ENCODE results near the gene P2RX2. TPM values are rescaled to one million over a fixed set of nuclear protein-coding genes. Genes with fewer than 3 reads are reported as not detected.

The P2RX2 gene
- total RNA-seq, 4 donors from 2014 or later, result not detected

DNA sequence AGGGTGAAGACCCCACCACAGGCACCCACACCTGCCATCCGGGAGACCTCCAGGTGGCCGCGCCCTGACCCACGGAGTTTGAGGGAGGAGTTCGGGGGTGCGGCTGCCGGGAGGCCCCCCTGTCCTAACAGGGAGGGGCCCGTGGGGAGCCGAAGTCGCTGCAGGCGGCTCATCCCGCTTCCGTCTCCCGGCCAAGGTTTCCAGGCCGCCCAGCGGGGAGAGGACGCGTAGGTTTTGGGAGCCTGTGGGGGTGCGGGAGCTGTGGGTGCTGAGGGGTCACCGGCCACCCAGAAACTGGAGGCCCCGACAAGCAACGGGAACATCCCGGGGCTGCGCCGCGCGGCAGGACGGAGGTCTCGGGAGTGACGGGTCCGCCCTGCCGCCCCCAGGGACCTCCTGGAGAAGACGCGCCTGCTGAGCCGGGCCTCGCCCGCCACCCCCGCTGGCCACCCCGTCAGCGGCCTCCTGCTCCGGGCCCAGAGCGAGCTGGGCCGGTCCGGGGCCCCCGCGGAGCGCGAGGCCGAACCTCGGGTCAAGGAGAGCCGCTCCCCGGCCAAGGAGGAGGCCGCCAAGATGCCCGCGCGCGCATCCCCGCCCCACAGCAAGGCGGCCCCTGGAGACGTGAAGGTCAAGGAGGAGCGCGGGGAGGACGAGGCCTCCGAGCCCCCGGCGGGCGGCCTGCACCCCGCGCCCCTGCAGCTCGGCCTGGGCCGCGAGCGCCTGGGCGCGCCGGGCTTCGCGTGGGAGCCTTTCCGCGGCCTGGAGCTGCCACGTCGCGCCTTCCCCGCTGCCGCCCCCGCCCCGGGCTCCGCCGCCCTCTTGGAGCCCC is 35.8 kb upstream of the P2RX2 start:
- WGBS, 2 donors, result 32 to 60% methylated on average over 21 to 82 of the region's 89 CpGs
- H3K27ac ChIP-seq, result peak overlapping the region in 3 of 4 donors; percentile 36 to 74 (median 37)

DNA sequence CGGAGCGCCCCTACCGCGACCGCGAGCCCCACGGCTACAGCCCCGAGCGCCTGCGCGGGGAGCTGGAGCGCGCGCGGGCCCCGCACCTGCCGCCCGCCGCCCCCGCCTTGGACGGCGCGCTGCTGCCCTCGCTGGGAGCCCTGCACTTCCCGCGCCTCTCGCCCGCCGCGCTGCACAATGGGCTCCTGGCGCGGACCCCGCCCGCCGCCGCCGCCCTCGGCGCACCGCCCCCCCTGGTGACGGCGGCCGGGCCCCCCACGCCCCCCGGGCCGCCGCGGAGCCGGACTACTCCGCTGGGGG is 35.2 kb upstream of the P2RX2 start:
- no peaks in the 10 kb centered on the region for H3K27me3 ChIP-seq
- H3K27ac ChIP-seq, result no peak overlapping the region
- no peaks in the 10 kb centered on the region for H3K9me3 ChIP-seq
- H3K36me3 ChIP-seq, result peaks cover 0 to 43% (median 0%) of the 10 kb centered on the region in 3 donors
- TF ChIP-seq, protein P1, sequence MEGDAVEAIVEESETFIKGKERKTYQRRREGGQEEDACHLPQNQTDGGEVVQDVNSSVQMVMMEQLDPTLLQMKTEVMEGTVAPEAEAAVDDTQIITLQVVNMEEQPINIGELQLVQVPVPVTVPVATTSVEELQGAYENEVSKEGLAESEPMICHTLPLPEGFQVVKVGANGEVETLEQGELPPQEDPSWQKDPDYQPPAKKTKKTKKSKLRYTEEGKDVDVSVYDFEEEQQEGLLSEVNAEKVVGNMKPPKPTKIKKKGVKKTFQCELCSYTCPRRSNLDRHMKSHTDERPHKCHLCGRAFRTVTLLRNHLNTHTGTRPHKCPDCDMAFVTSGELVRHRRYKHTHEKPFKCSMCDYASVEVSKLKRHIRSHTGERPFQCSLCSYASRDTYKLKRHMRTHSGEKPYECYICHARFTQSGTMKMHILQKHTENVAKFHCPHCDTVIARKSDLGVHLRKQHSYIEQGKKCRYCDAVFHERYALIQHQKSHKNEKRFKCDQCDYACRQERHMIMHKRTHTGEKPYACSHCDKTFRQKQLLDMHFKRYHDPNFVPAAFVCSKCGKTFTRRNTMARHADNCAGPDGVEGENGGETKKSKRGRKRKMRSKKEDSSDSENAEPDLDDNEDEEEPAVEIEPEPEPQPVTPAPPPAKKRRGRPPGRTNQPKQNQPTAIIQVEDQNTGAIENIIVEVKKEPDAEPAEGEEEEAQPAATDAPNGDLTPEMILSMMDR (IDR thresholded peaks at IDR 0.05), result no peak
- no peak for TF ChIP-seq EP300 (IDR thresholded peaks at IDR 0.05)
- TF ChIP-seq POLR2A (IDR thresholded peaks at IDR 0.05), result no peak
- H3K4me3 ChIP-seq, result peak overlapping the region in 1 of 4 donors; percentile 42
- WGBS, 2 donors, result 56 to 57% methylated on average over 5 to 48 of the region's 50 CpGs
- no peak for DNase-seq (ENCODE audit: low spot score in 2 of 2)
- peaks cover 0 to 32% (median 0%) of the 10 kb centered on the region in 4 donors for H3K4me1 ChIP-seq

More for the DNA sequence above, 35.8 kb upstream of the P2RX2 start:
- Histone ChIP-seq H3K36me3 (peaks cover 0 to 49% (median 0%) of the 10 kb centered on the region in 3 donors), H3K4me1 (peaks cover 0 to 32% (median 0%) of the 10 kb centered on the region in 4 donors), H3K4me3 (peak overlapping the region in 3 of 4 donors; percentile 10 to 42 (median 18)), H3K9me3 (no peaks in the 10 kb centered on the region), H3K27me3 (no peaks in the 10 kb centered on the region)
- DNase-seq (ENCODE audit: low spot score in 2 of 2), result no peak
- TF ChIP-seq POLR2A (IDR thresholded peaks at IDR 0.05) (no peak), EP300 (IDR thresholded peaks at IDR 0.05) (no peak)
- TF ChIP-seq, protein P1 (IDR thresholded peaks at IDR 0.05), result no peak

DNA sequence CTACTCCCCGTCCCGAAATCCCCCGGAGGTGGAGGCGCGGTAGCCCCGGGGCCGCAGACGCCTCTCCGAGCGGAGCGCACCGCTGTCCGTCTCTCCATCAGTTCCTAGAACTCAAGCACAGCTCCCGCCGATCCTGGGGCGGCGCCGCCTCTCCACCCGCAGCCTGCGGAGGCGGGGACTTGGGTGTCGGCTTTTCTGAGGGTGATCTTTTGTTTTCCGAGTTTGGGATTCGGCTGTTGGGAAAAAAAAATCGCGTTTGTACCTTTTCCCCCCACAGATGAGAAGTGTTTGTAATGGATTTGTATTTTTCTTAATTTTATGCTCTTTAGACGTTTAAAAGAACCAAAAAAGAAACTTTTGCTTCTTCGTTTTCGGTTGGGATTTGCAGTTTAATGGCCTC is 34.8 kb upstream of the P2RX2 start:
- Histone ChIP-seq H3K4me3 (no peak overlapping the region), H3K27me3 (peaks cover 0 to 2% of the 10 kb centered on the region in 2 donors), H3K9me3 (peaks cover 0 to under 1% (median 0%) of the 10 kb centered on the region in 4 donors), H3K27ac (no peak overlapping the region), H3K36me3 (peaks cover 0 to 39% (median 0%) of the 10 kb centered on the region in 3 donors), H3K4me1 (peaks cover 0 to 29% (median 0%) of the 10 kb centered on the region in 4 donors)
- TF ChIP-seq EP300 (IDR thresholded peaks at IDR 0.05) (no peak), POLR2A (IDR thresholded peaks at IDR 0.05) (no peak)
- TF ChIP-seq, protein P1 (IDR thresholded peaks at IDR 0.05), result no peak
- WGBS, 2 donors, result 62 to 63% methylated on average over 22 to 24 of the region's 29 CpGs
- no peak for DNase-seq (ENCODE audit: low spot score in 2 of 2)

DNA sequence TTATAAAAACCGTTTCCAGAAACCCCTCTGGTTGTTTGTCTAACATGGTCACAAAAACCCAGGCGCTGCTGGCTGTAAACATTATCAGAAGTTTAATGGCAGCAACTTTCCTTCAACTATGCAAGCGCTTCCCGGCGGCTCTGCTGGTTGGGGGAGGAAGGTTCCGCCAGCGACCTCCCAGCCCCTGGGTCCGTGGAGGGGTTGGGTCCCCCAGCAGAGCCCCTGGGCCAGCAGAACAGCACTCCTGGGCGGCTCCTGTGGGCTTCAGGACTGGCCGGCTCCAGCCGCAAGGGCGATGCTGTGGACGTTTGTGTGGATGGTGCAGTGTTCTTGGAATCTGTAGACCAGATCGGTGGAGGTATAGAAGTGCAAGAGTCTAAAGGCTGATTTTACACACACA is 34.1 kb upstream of the P2RX2 start:
- Histone ChIP-seq H3K4me3 (no peak overlapping the region), H3K4me1 (peaks cover 0 to 22% (median 0%) of the 10 kb centered on the region in 4 donors), H3K9me3 (peaks cover 0 to 4% (median 0%) of the 10 kb centered on the region in 4 donors), H3K36me3 (peaks cover 0 to 32% (median 0%) of the 10 kb centered on the region in 3 donors), H3K27ac (no peak overlapping the region), H3K27me3 (peaks cover 0 to 4% of the 10 kb centered on the region in 2 donors)
- 85 to 86% methylated on average over 14 of the region's 14 CpGs for WGBS, 2 donors
- TF ChIP-seq, protein P1 (IDR thresholded peaks at IDR 0.05), result no peak
- no peak for TF ChIP-seq POLR2A (IDR thresholded peaks at IDR 0.05)
- no peak for DNase-seq (ENCODE audit: low spot score in 2 of 2)

DNA sequence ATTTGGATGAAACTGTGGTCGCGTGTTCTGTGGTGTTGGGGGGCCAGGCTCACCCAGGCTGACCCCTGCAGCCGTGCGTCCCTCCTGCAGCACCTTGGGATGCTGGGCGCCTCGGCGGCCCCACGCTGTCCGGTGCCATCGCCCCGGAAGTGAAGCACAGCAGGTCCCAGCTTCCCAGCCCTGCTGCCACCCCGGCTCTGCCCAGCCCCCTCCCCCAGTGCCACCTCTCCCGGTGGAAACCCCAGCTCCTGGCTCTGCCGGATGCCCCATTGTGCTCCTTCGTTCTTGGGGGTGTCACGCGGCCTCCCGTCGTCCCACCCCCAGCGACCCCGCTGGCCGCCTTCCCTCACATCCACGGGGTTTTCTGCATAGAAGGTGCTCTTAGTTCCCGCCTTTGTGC is 33.4 kb upstream of the P2RX2 start:
- no peak for TF ChIP-seq POLR2A (IDR thresholded peaks at IDR 0.05)
- TF ChIP-seq, protein P1 (IDR thresholded peaks at IDR 0.05), result no peak
- no peak for TF ChIP-seq EP300 (IDR thresholded peaks at IDR 0.05)
- Histone ChIP-seq H3K9me3 (peaks cover 0 to 4% (median 0%) of the 10 kb centered on the region in 4 donors), H3K27me3 (peaks cover 0 to 4% of the 10 kb centered on the region in 2 donors), H3K27ac (no peak overlapping the region), H3K4me1 (peaks cover 0 to 20% (median 0%) of the 10 kb centered on the region in 4 donors), H3K36me3 (peaks cover 0 to 26% (median 0%) of the 10 kb centered on the region in 3 donors), H3K4me3 (no peak overlapping the region)
- DNase-seq (ENCODE audit: low spot score in 2 of 2), result no peak
- 81 to 83% methylated on average over 24 of the region's 24 CpGs for WGBS, 2 donors
